HepG2 (cell line): Measurements from ENCODE around the gene LGALS1. TPM values are rescaled to one million over a fixed set of nuclear protein-coding genes. Genes with fewer than 3 reads are reported as not detected.

Experiments
- ARNT2 ChIP-seq: sonication (generic); formaldehyde crosslinking; IDR thresholded peaks from 2 replicates; pipeline ENCODE4 v1.8.0; 2022; ENCODE audit warnings: mild to moderate bottlenecking, low read depth, missing genetic modification reagents, moderate library complexity
- GABPB1 ChIP-seq: IDR thresholded peaks from 2 replicates; pipeline ENCODE4 v1.6.1; 2016; ENCODE audit warnings: mild to moderate bottlenecking, missing genetic modification reagents, moderate library complexity, missing compliant biosample characterization
- HIVEP1 ChIP-seq: sonication (generic); formaldehyde crosslinking; IDR thresholded peaks from 2 replicates; pipeline ENCODE4 v1.4.0; 2020; ENCODE audit warnings: mild to moderate bottlenecking, missing genetic modification reagents
- HNRNPLL ChIP-seq: fragments of 200-400 bp; formaldehyde crosslinking; IDR thresholded peaks from 2 replicates; pipeline ENCODE4 v1.6.1; 2017; ENCODE audit warnings: mild to moderate bottlenecking, low read depth, low read length; ENCODE audit not compliant: poor library complexity, severe bottlenecking
- KDM3A ChIP-seq: IDR thresholded peaks from 2 replicates; pipeline ENCODE4 v1.6.1; 2018; ENCODE audit warnings: low read depth, missing compliant biosample characterization
- MAX ChIP-seq: IDR thresholded peaks from 2 replicates; pipeline ENCODE4 v1.6.1; 2012; ENCODE audit warnings: inconsistent platforms
- PAXIP1 ChIP-seq: sonication (generic); formaldehyde crosslinking; conservative IDR thresholded peaks from 2 replicates; pipeline ENCODE4 v1.4.0; 2020; ENCODE audit warnings: mild to moderate bottlenecking, missing genetic modification reagents, moderate library complexity
- PHF20 ChIP-seq: sonication (generic); formaldehyde crosslinking; IDR thresholded peaks from 2 replicates; pipeline ENCODE4 v1.5.0; 2020; ENCODE audit warnings: mild to moderate bottlenecking, missing genetic modification reagents
- SATB2 ChIP-seq: sonication (generic); formaldehyde crosslinking; IDR thresholded peaks from 2 replicates; pipeline ENCODE4 v1.5.0; 2020; ENCODE audit warnings: missing genetic modification reagents
- SNAPC5 ChIP-seq: sonication (generic); formaldehyde crosslinking; IDR thresholded peaks from 2 replicates; pipeline ENCODE4 v1.8.1; 2023; ENCODE audit warnings: mild to moderate bottlenecking, missing genetic modification reagents, borderline replicate concordance
- SOX13 ChIP-seq, 3 experiments: fragments of 450-650 bp in 1 of 3; sonication (generic) in 1 of 3; formaldehyde crosslinking in 1 of 3; IDR thresholded peaks in 2 of 3; conservative IDR thresholded peaks in 1 of 3; 2 replicates each; pipeline versions ENCODE4 v1.5.0 to v1.6.1; 2016 to 2020; ENCODE audit warnings: antibody characterized with exemption in 1 of 3, mild to moderate bottlenecking in 1 of 3, missing compliant biosample characterization in 1 of 3, missing genetic modification reagents in 1 of 3, moderate library complexity in 1 of 3
- TBX3 ChIP-seq: fragments of 450-650 bp; IDR thresholded peaks from 2 replicates; pipeline ENCODE4 v1.6.1; 2017; ENCODE audit warnings: antibody characterized with exemption, mild to moderate bottlenecking, inconsistent platforms, borderline replicate concordance
- ZC3H13 ChIP-seq: sonication (generic); formaldehyde crosslinking; IDR thresholded peaks from 2 replicates; pipeline ENCODE4 v1.8.1; 2023; ENCODE audit warnings: mild to moderate bottlenecking, missing genetic modification reagents, moderate library complexity
- ZEB1 ChIP-seq: IDR thresholded peaks from 2 replicates; pipeline ENCODE4 v1.6.1; 2012; ENCODE audit warnings: mild to moderate bottlenecking, low read depth, inconsistent platforms; ENCODE audit not compliant: insufficient replicate concordance
- ZFY ChIP-seq: sonication (generic); formaldehyde crosslinking; IDR thresholded peaks from 2 replicates; pipeline ENCODE4 v1.4.0; 2020; ENCODE audit warnings: missing genetic modification reagents
- ZNF274 ChIP-seq: sonication (generic); formaldehyde crosslinking; IDR thresholded peaks from 2 replicates; pipeline ENCODE4 v1.5.1; 2020; ENCODE audit warnings: mild to moderate bottlenecking, missing genetic modification reagents
- ZNF335 ChIP-seq: sonication (generic); formaldehyde crosslinking; IDR thresholded peaks from 2 replicates; pipeline ENCODE4 v1.4.0; 2020; ENCODE audit warnings: missing genetic modification reagents
- polyA plus RNA-seq, 8 experiments: library from polyadenylated mRNA; depleted of rRNA in 3 of 8; stranded (reverse) in 7 of 8; unstranded in 1 of 8; fragments of >200 nt; fragmentation: Illumina TruSeq in 4 of 8; extraction: Trizol in 4 of 8; gene quantifications; 2 replicates each; pipeline versions ENCODE4 v1.2.1 to v1.2.3, GENCODE V29; 2011 to 2016; ENCODE audit warnings: low read depth in 4 of 8, missing spikeins in 1 of 8, mixed read lengths in 1 of 8; ENCODE audit not compliant: insufficient read depth in 1 of 8
- total RNA-seq, 5 experiments: library from RNA; depleted of rRNA; stranded (reverse); fragments of >200 nt; fragmentation: Illumina TruSeq; extraction: Trizol; gene quantifications; 2 replicates each; pipeline ENCODE4 v1.2.3, GENCODE V29; 2016; ENCODE audit warnings: low read depth in 1 of 5
- TF ChIP-seq, protein P1 (sequence below): sonication (generic); formaldehyde crosslinking; IDR thresholded peaks from 2 replicates; pipeline ENCODE4 v1.5.1; 2020; ENCODE audit warnings: missing genetic modification reagents, mild to moderate bottlenecking, borderline replicate concordance
- TF ChIP-seq, protein P2 (sequence below): fragments of 450-650 bp; IDR thresholded peaks from 2 replicates; pipeline ENCODE4 v1.6.1; 2017

The LGALS1 gene
- total and polyA plus RNA-seq, 2 of the 13 experiments (the other 11 are each of a cell fraction or from before 2014, with no cell fraction given) = 103 to 858 TPM

DNA sequence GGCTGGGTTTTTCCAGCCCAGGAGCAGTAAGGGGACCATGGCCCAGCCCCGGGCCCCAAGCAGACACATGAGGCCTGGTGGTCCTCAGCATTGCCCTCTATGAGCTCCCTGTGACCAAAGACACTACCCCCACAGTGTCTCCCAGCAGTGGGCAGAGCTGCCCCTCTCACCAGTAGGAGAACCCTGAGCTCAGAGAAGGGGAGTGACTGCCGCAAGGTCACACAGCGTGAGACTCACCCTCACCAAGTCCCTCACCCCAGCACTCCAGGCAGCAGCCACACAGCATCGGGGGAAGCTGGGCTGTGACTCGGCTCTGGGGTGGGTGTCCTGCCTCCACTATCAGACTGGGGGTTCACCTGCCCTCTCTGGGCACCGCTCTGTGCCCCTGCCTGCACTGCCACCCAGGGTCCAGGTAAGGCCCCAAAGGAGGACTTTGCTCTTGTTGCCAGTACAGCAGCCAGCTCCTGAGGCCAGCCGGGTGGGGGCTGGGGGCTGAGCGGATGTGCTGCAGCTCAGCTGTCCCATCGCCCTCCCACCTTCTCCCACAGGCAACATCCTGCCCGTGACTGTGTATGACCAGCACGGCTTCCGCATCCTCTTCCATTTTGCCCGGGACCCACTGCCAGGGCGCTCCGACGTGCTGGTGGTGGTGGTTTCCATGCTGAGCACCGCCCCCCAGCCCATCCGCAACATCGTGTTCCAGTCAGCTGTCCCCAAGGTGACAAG, 43.8 kb upstream of the LGALS1 start (continued):
- no peak for TF ChIP-seq TBX3
- TF ChIP-seq ZNF335 = peak; percentile 66; the same call in 1 of the 2 replicates
- peak; percentile 85 for TF ChIP-seq GABPB1
- TF ChIP-seq, protein P1, sequence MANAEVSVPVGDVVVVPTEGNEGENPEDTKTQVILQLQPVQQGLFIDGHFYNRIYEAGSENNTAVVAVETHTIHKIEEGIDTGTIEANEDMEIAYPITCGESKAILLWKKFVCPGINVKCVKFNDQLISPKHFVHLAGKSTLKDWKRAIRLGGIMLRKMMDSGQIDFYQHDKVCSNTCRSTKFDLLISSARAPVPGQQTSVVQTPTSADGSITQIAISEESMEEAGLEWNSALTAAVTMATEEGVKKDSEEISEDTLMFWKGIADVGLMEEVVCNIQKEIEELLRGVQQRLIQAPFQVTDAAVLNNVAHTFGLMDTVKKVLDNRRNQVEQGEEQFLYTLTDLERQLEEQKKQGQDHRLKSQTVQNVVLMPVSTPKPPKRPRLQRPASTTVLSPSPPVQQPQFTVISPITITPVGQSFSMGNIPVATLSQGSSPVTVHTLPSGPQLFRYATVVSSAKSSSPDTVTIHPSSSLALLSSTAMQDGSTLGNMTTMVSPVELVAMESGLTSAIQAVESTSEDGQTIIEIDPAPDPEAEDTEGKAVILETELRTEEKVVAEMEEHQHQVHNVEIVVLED (CRISPR knock-in tag) = 0 out of 2 replicates have a peak, but pooled peaks have one; percentile 21
- TF ChIP-seq ARNT2 = peak; percentile 15; the same call in 1 of the 2 replicates
- TF ChIP-seq PHF20 (CRISPR knock-in tag) = peak; percentile 46; the same call in 1 of the 2 replicates
- TF ChIP-seq, protein P2, sequence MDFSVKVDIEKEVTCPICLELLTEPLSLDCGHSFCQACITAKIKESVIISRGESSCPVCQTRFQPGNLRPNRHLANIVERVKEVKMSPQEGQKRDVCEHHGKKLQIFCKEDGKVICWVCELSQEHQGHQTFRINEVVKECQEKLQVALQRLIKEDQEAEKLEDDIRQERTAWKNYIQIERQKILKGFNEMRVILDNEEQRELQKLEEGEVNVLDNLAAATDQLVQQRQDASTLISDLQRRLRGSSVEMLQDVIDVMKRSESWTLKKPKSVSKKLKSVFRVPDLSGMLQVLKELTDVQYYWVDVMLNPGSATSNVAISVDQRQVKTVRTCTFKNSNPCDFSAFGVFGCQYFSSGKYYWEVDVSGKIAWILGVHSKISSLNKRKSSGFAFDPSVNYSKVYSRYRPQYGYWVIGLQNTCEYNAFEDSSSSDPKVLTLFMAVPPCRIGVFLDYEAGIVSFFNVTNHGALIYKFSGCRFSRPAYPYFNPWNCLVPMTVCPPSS = no peak
- TF ChIP-seq MAX = peak; percentile 31
- TF ChIP-seq HIVEP1 = no peak
- peak; percentile 2; the same call in 1 of the 2 replicates for TF ChIP-seq KDM3A (CRISPR knock-in tag)
- TF ChIP-seq ZNF274 (CRISPR knock-in tag) = peak; percentile 43; the same call in 1 of the 2 replicates
- TF ChIP-seq SATB2 (CRISPR knock-in tag) = no peak
- TF ChIP-seq SOX13 (IDR thresholded peaks at IDR 0.05) = no peak
- peak in 1 of 2 experiments; percentile 34; a peak in 1 of 4 replicates for TF ChIP-seq SOX13 (CRISPR knock-in tag; conservative IDR thresholded peaks at IDR 0.05 in 1 of 2, IDR thresholded peaks at IDR 0.05 in 1 of 2)
- no peak for TF ChIP-seq SNAPC5 (CRISPR knock-in tag)
- peak; percentile 82 for TF ChIP-seq ZEB1
- peak; percentile 34 for TF ChIP-seq HNRNPLL
- TF ChIP-seq ZC3H13 = 0 out of 2 replicates have a peak, but pooled peaks have one; percentile 69
- peak; percentile 60; the same call in 1 of the 2 replicates for TF ChIP-seq ZFY (CRISPR knock-in tag)
- peak; percentile 94 for TF ChIP-seq PAXIP1 (CRISPR knock-in tag)
